K562 (cell line): ENCODE results near the gene TFF3. TPM values are rescaled to one million over a fixed set of nuclear protein-coding genes. Genes with fewer than 3 reads are reported as not detected.

Experiments
- ATAC-seq: fragments of 200-7000 bp; cut with Tn5 transposase; 3 replicates; pipeline ENCODE4 v1.9.1; 2020; ENCODE audit warnings: moderate library complexity
- BruUV-seq: library from RNA; stranded (reverse); fragments of 400-500 nt; replicated peaks from 2 replicates; lab custom pipeline; 2021; lab: Mats Ljungman, UMichigan
- CTCF ChIA-PET: fragments of 300-600 bp; formaldehyde crosslinking; extraction: SDS; loops from one replicate; lab custom pipeline; 2021; ENCODE audit warnings: low intra/inter-chr PET ratio; lab: Yijun Ruan, JAX
- POLR2A ChIA-PET: fragments of 300-600, 350-650 bp; sonication (Branson Sonifier 250); formaldehyde crosslinking; extraction: SDS; loops from one replicate; lab custom pipeline; 2021; ENCODE audit warnings: antibody characterized with exemption, inconsistent platforms; lab: Yijun Ruan, JAX
- DNase-seq, 4 experiments: peaks; one replicate each; pipeline versions ENCODE4 v3.0.0 to v3.0.0-alpha.2; 2011 to 2018; ENCODE audit warnings: low spot score in 3 of 4, mixed read lengths in 3 of 4; ENCODE audit errors: extremely low read depth in 1 of 4
- FAIRE-seq: peaks from 2 replicates; lab custom pipeline; 2011; peaks lifted over from hg19 to GRCh38; lab: Jason Lieb, UNC
- H2AFZ ChIP-seq: 2 replicates; pipeline ENCODE4 v1.6.0; 2011; ENCODE audit warnings: low read depth, low read length, control low read depth, inconsistent platforms
- H3K27ac ChIP-seq: fragments of 200-600 bp; 3 replicates; pipeline ENCODE4 v1.8.0; 2011; ENCODE audit warnings: low read depth, mild to moderate bottlenecking, control low read depth, inconsistent platforms, low read length, moderate library complexity, mixed read lengths; ENCODE audit errors: extremely low read depth
- H3K27me3 ChIP-seq, 2 experiments: fragments of 300-600 bp in 1 of 2; 2 replicates in 1 of 2; 3 replicates in 1 of 2; pipeline versions ENCODE4 v1.6.0 to v1.8.0; 2011; ENCODE audit warnings: inconsistent platforms in 2 of 2, low read length in 2 of 2, mild to moderate bottlenecking in 1 of 2, mixed read lengths in 1 of 2, moderate library complexity in 1 of 2; ENCODE audit not compliant: control insufficient read depth in 2 of 2, insufficient read depth in 2 of 2
- H3K36me3 ChIP-seq: fragments of 300-600 bp; 3 replicates; pipeline ENCODE4 v1.8.0; 2011; ENCODE audit warnings: mild to moderate bottlenecking, low read length, inconsistent platforms; ENCODE audit not compliant: control insufficient read depth, insufficient read depth
- H3K4me1 ChIP-seq, 2 experiments: fragments of 200-600 bp in 1 of 2; replicated peaks in 1 of 2; 2 replicates in 1 of 2; 3 replicates in 1 of 2; pipeline versions ENCODE4 v1.5.1 to v1.8.0; 2011; ENCODE audit warnings: inconsistent platforms in 2 of 2, low read length in 2 of 2, mild to moderate bottlenecking in 1 of 2, mixed read lengths in 1 of 2, moderate library complexity in 1 of 2; ENCODE audit not compliant: control insufficient read depth in 2 of 2, insufficient read depth in 2 of 2
- H3K4me2 ChIP-seq: 2 replicates; pipeline ENCODE4 v1.6.1; 2011; ENCODE audit warnings: low read length, control low read depth, inconsistent platforms, mixed read lengths; ENCODE audit not compliant: insufficient read depth
- H3K4me3 ChIP-seq: fragments of 200-600 bp; sonication (generic), shearing (Covaris generic); 2 replicates; pipeline ENCODE4 v1.5.1; 2016; ENCODE audit warnings: control low read depth, inconsistent platforms
- H3K79me2 ChIP-seq: fragments of 200-600 bp; 3 replicates; pipeline ENCODE4 v1.8.0; 2011; ENCODE audit warnings: low read length, inconsistent platforms; ENCODE audit not compliant: control insufficient read depth, insufficient read depth
- H3K9ac ChIP-seq, 2 experiments: 2 replicates each; pipeline versions ENCODE4 v1.6.0 to v1.6.1; 2011; ENCODE audit warnings: low read depth in 2 of 2, low read length in 2 of 2, control low read depth in 1 of 2, inconsistent platforms in 1 of 2, mild to moderate bottlenecking in 1 of 2, mixed read lengths in 1 of 2; ENCODE audit not compliant: insufficient read depth in 1 of 2
- H3K9me1 ChIP-seq: one replicate; pipeline ENCODE4 v1.6.0; 2011; ENCODE audit warnings: inconsistent platforms, mild to moderate bottlenecking, low read length, moderate library complexity; ENCODE audit not compliant: control insufficient read depth, insufficient read depth
- H3K9me3 ChIP-seq: replicated peaks from 2 replicates; pipeline ENCODE4 v1.5.1; 2011; ENCODE audit warnings: low read depth, low read length, inconsistent platforms; ENCODE audit not compliant: control insufficient read depth, insufficient read depth
- H4K20me1 ChIP-seq: replicated peaks from 2 replicates; pipeline ENCODE4 v1.6.1; 2011; ENCODE audit warnings: low read length, inconsistent platforms, mixed read lengths; ENCODE audit not compliant: control insufficient read depth, insufficient read depth
- GABPB1 ChIP-seq: sonication (generic); formaldehyde crosslinking; IDR thresholded peaks from 2 replicates; pipeline ENCODE4 v1.8.0; 2022; ENCODE audit warnings: mild to moderate bottlenecking, missing genetic modification reagents
- KDM5B ChIP-seq: fragments of 200-600 bp; sonication (generic); IDR thresholded peaks from 2 replicates; pipeline ENCODE4 v1.6.1; 2012; ENCODE audit warnings: low read depth, mild to moderate bottlenecking, moderate library complexity, low read length, control low read depth, inconsistent platforms; ENCODE audit not compliant: insufficient replicate concordance
- RUNX1 ChIP-seq: sonication (generic); IDR thresholded peaks from 2 replicates; pipeline ENCODE4 v1.6.1; 2016; ENCODE audit warnings: antibody characterized with exemption, low read depth
- SETDB1 ChIP-seq: IDR thresholded peaks from one replicate; pipeline ENCODE4 v1.6.1; 2012; ENCODE audit warnings: low read length, control low read depth, inconsistent platforms
- SRSF3 ChIP-seq: fragments of 200-400 bp; formaldehyde crosslinking; IDR thresholded peaks from 2 replicates; pipeline ENCODE4 v1.6.1; 2016; ENCODE audit warnings: mild to moderate bottlenecking, low read length, moderate library complexity; ENCODE audit not compliant: insufficient read depth
- ZNF134 ChIP-seq: fragments of 250-450 bp; sonication (Bioruptor Pico); conservative IDR thresholded peaks from 2 replicates; pipeline ENCODE4 v1.4.0; 2020
- ZNF311 ChIP-seq: fragments of 250-450 bp; sonication (Bioruptor Pico); IDR thresholded peaks from 2 replicates; pipeline ENCODE4 v1.4.0; 2020; ENCODE audit warnings: mild to moderate bottlenecking, moderate library complexity
- ZNF384 ChIP-seq: IDR thresholded peaks from 2 replicates; pipeline ENCODE4 v1.6.1; 2012; ENCODE audit warnings: low read depth, low read length, improper control_type of control experiment
- WGBS: fragments of 100-300 bp; shearing (Covaris generic); methylation state at CpG from one replicate; pipeline ENCODE4 v1.1.6; 2016; ENCODE audit warnings: low coverage, mixed read lengths; ENCODE audit not compliant: insufficient coverage; ENCODE audit errors: missing lambda C conversion rate; 5-methylcytosine and 5-hydroxymethylcytosine counted together
- in situ Hi-C: fragments of 300-500 bp; cut with MboI; formaldehyde crosslinking; loops from 4 replicates; pipeline ENCODE4 v1.15.0; 2018; ENCODE audit warnings: inconsistent platforms, mixed read lengths
- intact Hi-C: fragments of 100-400 bp; cut with micrococcal nuclease; formaldehyde crosslinking; loops from 2 replicates; pipeline ENCODE4 v1.14.2; 2022
- polyA plus RNA-seq, 8 experiments: library from polyadenylated mRNA; depleted of rRNA in 4 of 8; stranded (reverse) in 5 of 8; unstranded in 3 of 8; fragments of >200 nt; fragmentation: Nextera tagmentation in 2 of 8; fragmentation: Illumina TruSeq in 1 of 8; extraction: Ambion mirVana in 2 of 8; extraction: Trizol in 1 of 8; gene quantifications; 2 replicates each; pipeline versions ENCODE4 v1.2.1 to v1.2.3, GENCODE V29; 2011 to 2014; ENCODE audit warnings: inconsistent platforms in 1 of 8, missing spikeins in 1 of 8
- total RNA-seq, 7 experiments: library from RNA; depleted of rRNA in 6 of 7; stranded (reverse); fragments of >200 nt in 6 of 7; fragmentation: Illumina TruSeq in 2 of 7; extraction: Trizol in 2 of 7; gene quantifications; 2 replicates each; pipeline versions ENCODE4 v1.2.1 to v1.2.3, GENCODE V29; 2011 to 2021; ENCODE audit warnings: low replicate concordance in 1 of 7
- TF ChIP-seq, protein P1 (sequence below): IDR thresholded peaks from 2 replicates; pipeline ENCODE4 v1.6.1; 2012; ENCODE audit warnings: low read depth, low read length, improper control_type of control experiment, borderline replicate concordance
- TF ChIP-seq, protein P2 (sequence below), 2 experiments: IDR thresholded peaks; 2 replicates each; pipeline ENCODE4 v1.6.1; 2012; ENCODE audit warnings: improper control_type of control experiment in 2 of 2, low read depth in 2 of 2, low read length in 2 of 2, borderline replicate concordance in 1 of 2

The TFF3 gene
- total and polyA plus RNA-seq, 9 of the 15 experiments (the other 6 are each of a cell fraction or from before 2014, with no cell fraction given), result 0.78 TPM; not detected in 8

DNA sequence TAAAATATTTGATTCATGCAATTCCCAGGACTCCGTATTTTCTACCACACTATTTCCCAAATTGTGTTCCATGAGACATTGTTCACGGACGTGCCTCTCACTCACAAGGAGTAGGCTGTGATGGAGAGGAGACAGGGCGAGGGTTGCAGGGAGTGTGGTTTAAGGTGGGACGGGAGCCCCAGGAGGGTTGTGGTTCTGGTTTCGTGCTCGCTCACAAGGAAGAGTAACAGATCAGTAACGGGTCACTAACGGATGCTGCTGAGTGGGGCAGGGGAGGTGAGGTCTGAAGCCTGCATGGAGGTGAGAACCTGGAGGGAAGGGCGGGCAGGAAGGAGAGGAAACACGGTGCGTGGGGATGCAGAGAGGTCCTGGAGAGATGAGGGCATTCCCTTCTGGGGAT is 28.8 kb downstream of the TFF3 start:
- CTCF ChIA-PET, result no interaction called here
- in situ Hi-C loops (no loop called here), intact Hi-C loops (no loop called here)
- Histone ChIP-seq H4K20me1 (peaks cover 11% of the 10 kb centered on the region; the same call in 1 of the 2 replicates), H3K36me3 (no peaks in the 10 kb centered on the region), H3K4me2 (no peak overlapping the region), H3K9me3 (no peaks in the 10 kb centered on the region), H3K27me3 (peaks cover 45 to 79% of the 10 kb centered on the region in 2 experiments), H3K9me1 (peaks cover 3% of the 10 kb centered on the region), H3K9ac (no peak overlapping the region), H2AFZ (no peak overlapping the region), H3K4me1 (peaks cover 0 to 3% of the 10 kb centered on the region in 2 experiments; a peak in 1 of 5 replicates), H3K79me2 (no peaks in the 10 kb centered on the region), H3K27ac (no peak overlapping the region), H3K4me3 (no peak overlapping the region)
- TF ChIP-seq, protein P1, sequence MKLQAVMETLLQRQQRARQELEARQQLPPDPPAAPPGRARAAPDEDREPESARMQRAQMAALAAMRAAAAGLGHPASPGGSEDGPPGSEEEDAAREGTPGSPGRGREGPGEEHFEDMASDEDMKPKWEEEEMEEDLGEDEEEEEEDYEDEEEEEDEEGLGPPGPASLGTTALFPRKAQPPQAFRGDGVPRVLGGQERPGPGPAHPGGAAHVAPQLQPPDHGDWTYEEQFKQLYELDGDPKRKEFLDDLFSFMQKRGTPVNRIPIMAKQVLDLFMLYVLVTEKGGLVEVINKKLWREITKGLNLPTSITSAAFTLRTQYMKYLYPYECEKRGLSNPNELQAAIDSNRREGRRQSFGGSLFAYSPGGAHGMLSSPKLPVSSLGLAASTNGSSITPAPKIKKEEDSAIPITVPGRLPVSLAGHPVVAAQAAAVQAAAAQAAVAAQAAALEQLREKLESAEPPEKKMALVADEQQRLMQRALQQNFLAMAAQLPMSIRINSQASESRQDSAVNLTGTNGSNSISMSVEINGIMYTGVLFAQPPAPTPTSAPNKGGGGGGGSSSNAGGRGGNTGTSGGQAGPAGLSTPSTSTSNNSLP, result no peak
- no peak for TF ChIP-seq SETDB1
- no peak for TF ChIP-seq KDM5B
- TF ChIP-seq ZNF384, result no peak
- TF ChIP-seq RUNX1, result no peak
- TF ChIP-seq GABPB1 (CRISPR knock-in tag), result no peak
- TF ChIP-seq ZNF134, result no peak
- TF ChIP-seq SRSF3, result no peak
- TF ChIP-seq, protein P2, sequence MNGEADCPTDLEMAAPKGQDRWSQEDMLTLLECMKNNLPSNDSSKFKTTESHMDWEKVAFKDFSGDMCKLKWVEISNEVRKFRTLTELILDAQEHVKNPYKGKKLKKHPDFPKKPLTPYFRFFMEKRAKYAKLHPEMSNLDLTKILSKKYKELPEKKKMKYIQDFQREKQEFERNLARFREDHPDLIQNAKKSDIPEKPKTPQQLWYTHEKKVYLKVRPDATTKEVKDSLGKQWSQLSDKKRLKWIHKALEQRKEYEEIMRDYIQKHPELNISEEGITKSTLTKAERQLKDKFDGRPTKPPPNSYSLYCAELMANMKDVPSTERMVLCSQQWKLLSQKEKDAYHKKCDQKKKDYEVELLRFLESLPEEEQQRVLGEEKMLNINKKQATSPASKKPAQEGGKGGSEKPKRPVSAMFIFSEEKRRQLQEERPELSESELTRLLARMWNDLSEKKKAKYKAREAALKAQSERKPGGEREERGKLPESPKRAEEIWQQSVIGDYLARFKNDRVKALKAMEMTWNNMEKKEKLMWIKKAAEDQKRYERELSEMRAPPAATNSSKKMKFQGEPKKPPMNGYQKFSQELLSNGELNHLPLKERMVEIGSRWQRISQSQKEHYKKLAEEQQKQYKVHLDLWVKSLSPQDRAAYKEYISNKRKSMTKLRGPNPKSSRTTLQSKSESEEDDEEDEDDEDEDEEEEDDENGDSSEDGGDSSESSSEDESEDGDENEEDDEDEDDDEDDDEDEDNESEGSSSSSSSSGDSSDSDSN (IDR thresholded peaks at IDR 0.05; ENCODE audit: borderline replicate concordance in 1 of 2, low read depth in 2 of 2, low read length in 2 of 2), result no peak
- no peak for TF ChIP-seq ZNF311 (CRISPR knock-in tag)
- BruUV-seq, result no TSS peak
- POLR2A ChIA-PET, result no interaction called here
- FAIRE-seq, result no peak
- no peak for ATAC-seq
- WGBS, result under 1% methylated on average over 12 of the region's 12 CpGs
- no peak for DNase-seq
